CD8-positive, alpha-beta memory T cell (primary cell): Measurements from ENCODE around the gene PTPN7. TPM values are rescaled to one million over a fixed set of nuclear protein-coding genes. Genes with fewer than 3 reads are reported as not detected.

Source experiments
- CTCF ChIA-PET: fragments of 350-600 bp; sonication (Branson Sonifier 250); formaldehyde crosslinking; loops from one replicate; lab custom pipeline; 2021; ENCODE audit warnings: antibody characterized with exemption; lab: Charles Lee
- POLR2A ChIA-PET: fragments of 350-600 bp; sonication (Branson Sonifier 250); formaldehyde crosslinking; loops from one replicate; lab custom pipeline; 2021; ENCODE audit warnings: antibody characterized with exemption; lab: Charles Lee
- DNase-seq, 5 donors: peaks; one replicate each; pipeline versions ENCODE4 v3.0.0 to v3.0.0-alpha.2; 2020 to 2022; ENCODE audit warnings: mixed read lengths in 1 of 5
- H3K27ac ChIP-seq: one replicate; pipeline ENCODE4 v1.7.0; 2013; ENCODE audit warnings: low read depth, mild to moderate bottlenecking, low read length, moderate library complexity
- H3K27me3 ChIP-seq: 2 replicates; pipeline ENCODE4 v1.7.0; 2013; ENCODE audit warnings: low read length, mild to moderate bottlenecking; ENCODE audit not compliant: insufficient read depth, poor library complexity, severe bottlenecking
- H3K36me3 ChIP-seq: 2 replicates; pipeline ENCODE4 v1.7.0; 2013; ENCODE audit warnings: mild to moderate bottlenecking, low read length, moderate library complexity; ENCODE audit not compliant: insufficient read depth
- H3K4me1 ChIP-seq: 2 replicates; pipeline ENCODE4 v1.7.0; 2013; ENCODE audit warnings: mild to moderate bottlenecking, low read length, moderate library complexity; ENCODE audit not compliant: insufficient read depth
- H3K4me3 ChIP-seq: 2 replicates; pipeline ENCODE4 v1.7.0; 2013; ENCODE audit warnings: mild to moderate bottlenecking, low read length
- H3K9me3 ChIP-seq: 2 replicates; pipeline ENCODE4 v1.7.0; 2013; ENCODE audit warnings: mild to moderate bottlenecking, low read length
- H3K27ac Mint-ChIP-seq, 8 donors: one replicate each; pipeline ENCODE4 v1.8.0; 2020 to 2021; ENCODE audit warnings: mixed read lengths in 8 of 8, mild to moderate bottlenecking in 6 of 8, inconsistent platforms in 3 of 8, moderate library complexity in 3 of 8
- H3K27me3 Mint-ChIP-seq, 2 donors: one replicate each; pipeline ENCODE4 v1.8.0; 2020 to 2021; ENCODE audit warnings: mixed read lengths in 2 of 2, mild to moderate bottlenecking in 1 of 2, moderate library complexity in 1 of 2
- H3K36me3 Mint-ChIP-seq, 3 donors: one replicate each; pipeline ENCODE4 v1.8.0; 2020 to 2021; ENCODE audit warnings: mixed read lengths in 3 of 3, inconsistent platforms in 1 of 3, mild to moderate bottlenecking in 1 of 3
- H3K4me1 Mint-ChIP-seq, 3 donors: one replicate each; pipeline ENCODE4 v1.8.0; 2020 to 2021; ENCODE audit warnings: mixed read lengths in 3 of 3, inconsistent platforms in 1 of 3, mild to moderate bottlenecking in 1 of 3
- H3K4me3 Mint-ChIP-seq, 7 donors: one replicate each; pipeline ENCODE4 v1.8.0; 2020 to 2021; ENCODE audit warnings: mixed read lengths in 7 of 7, mild to moderate bottlenecking in 6 of 7, moderate library complexity in 4 of 7, inconsistent platforms in 2 of 7
- H3K9me3 Mint-ChIP-seq, 5 donors: one replicate each; pipeline ENCODE4 v1.8.0; 2020 to 2022; ENCODE audit warnings: mixed read lengths in 5 of 5, mild to moderate bottlenecking in 3 of 5, moderate library complexity in 2 of 5, inconsistent platforms in 1 of 5
- polyA plus RNA-seq: library from polyadenylated mRNA; unstranded; fragments of 300-500 nt; fragmentation: Illumina TruSeq; gene quantifications from one replicate; pipeline ENCODE4 v1.2.3, GENCODE V29; 2021
- total RNA-seq, 2 experiments: library from RNA; stranded (reverse); gene quantifications; one replicate each; pipeline ENCODE4 v1.2.3, GENCODE V29; 2021

Gene PTPN7
- total and polyA plus RNA-seq, 3 experiments from 2014 or later, result 91.4 to 449 (median 446) TPM

DNA sequence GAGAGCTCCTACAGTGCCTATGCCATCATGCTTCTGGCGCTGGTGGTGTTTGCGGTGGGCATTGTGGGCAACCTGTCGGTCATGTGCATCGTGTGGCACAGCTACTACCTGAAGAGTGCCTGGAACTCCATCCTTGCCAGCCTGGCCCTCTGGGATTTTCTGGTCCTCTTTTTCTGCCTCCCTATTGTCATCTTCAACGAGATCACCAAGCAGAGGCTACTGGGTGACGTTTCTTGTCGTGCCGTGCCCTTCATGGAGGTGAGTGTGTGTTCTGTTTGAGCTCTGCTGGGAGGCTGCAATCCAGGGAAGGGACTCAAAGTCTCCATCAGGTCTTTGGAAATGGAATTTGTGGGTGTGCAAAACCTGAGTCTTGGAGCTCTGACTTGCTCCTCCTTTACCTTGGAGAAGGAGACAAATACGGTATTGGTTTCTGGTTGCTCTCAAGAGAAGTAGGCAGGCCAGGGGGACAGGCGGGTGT lies 37.0 kb downstream of the PTPN7 start:
- Mint-ChIP-seq H3K4me3 (no peak overlapping the region), H3K27ac (no peak overlapping the region), H3K9me3 (no peaks in the 10 kb centered on the region), H3K4me1 (no peaks in the 10 kb centered on the region), H3K27me3 (peaks cover 15 to 28% of the 10 kb centered on the region in 2 donors), H3K36me3 (no peaks in the 10 kb centered on the region)
- CTCF ChIA-PET, result no interaction called here
- Histone ChIP-seq H3K27me3 (no peaks in the 10 kb centered on the region), H3K36me3 (no peaks in the 10 kb centered on the region), H3K27ac (no peak overlapping the region), H3K9me3 (no peaks in the 10 kb centered on the region), H3K4me1 (no peaks in the 10 kb centered on the region), H3K4me3 (no peak overlapping the region)
- DNase-seq, result no peak
- POLR2A ChIA-PET, result no interaction called here

DNA sequence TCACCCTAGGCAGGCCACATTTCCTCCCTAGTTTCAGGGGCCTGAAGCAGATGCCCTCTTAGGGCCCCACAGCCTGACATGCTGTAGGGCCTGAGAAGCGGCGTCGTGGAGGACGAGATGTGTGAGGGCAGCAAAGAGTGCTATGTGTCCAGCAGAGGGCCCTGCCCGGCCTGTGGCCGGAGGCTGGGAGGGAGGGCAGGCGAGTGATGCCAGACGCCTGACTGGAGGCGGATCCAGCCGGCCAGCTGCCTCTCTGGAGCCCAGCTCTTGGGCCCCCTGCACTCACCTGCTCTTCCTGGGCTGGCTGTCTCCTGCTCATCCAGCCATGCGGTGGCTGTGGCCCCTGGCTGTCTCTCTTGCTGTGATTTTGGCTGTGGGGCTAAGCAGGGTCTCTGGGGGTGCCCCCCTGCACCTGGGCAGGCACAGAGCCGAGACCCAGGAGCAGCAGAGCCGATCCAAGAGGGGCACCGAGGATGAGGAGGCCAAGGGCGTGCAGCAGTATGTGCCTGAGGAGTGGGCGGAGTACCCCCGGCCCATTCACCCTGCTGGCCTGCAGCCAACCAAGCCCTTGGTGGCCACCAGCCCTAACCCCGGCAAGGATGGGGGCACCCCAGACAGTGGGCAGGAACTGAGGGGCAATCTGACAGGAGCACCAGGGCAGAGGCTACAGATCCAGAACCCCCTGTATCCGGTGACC lies 37.6 kb downstream of the PTPN7 start, which contains the start of gene GPR37L1:
Gene GPR37L1 (plus strand): TSS at position 279 of the 697 bp plus-strand sequence. CDS start 47 bp downstream, at position 326.
- H3K27ac ChIP-seq, result no peak within 1 kb of the TSS
- no peaks in the 10 kb centered on the region for H3K27me3 ChIP-seq
- no peaks in the 10 kb centered on the region for H3K9me3 Mint-ChIP-seq
- no peak for DNase-seq
- ChIA-PET POLR2A (no interaction called here), CTCF (no interaction called here)
- no peaks in the 10 kb centered on the region for H3K4me1 ChIP-seq
- H3K4me3 Mint-ChIP-seq, result no peak within 1 kb of the TSS
- H3K9me3 ChIP-seq, result no peaks in the 10 kb centered on the region
- H3K36me3 Mint-ChIP-seq, result no peaks in the 10 kb centered on the region
- H3K36me3 ChIP-seq, result no peaks in the 10 kb centered on the region
- H3K27me3 Mint-ChIP-seq, result peaks cover 15 to 28% of the 10 kb centered on the region in 2 donors
- H3K4me1 Mint-ChIP-seq, result no peaks in the 10 kb centered on the region
- no peak within 1 kb of the TSS for H3K27ac Mint-ChIP-seq
- H3K4me3 ChIP-seq, result no peak within 1 kb of the TSS

DNA sequence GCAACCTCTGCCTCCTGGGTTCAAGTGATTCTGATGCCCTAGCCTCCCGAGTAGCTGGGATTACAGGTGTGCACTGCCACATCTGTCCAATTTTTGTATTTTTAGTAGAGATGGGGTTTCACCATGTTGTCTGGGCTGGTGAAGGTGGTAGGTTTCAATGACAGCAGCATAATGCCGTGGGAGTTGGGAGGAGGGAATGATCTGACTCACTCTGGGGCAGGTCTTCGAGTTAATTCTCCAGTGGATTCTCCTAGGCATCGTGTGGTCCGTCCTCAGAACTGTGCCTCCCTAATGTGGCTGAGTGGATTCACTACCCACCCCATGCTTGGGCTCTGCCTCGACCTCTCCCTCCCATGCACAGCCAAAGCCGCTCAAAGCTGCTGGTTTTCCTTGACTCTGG lies 39.4 kb downstream of the PTPN7 start:
- H3K4me1 ChIP-seq, result no peaks in the 10 kb centered on the region
- peaks cover 10 to 19% of the 10 kb centered on the region in 2 donors for H3K27me3 Mint-ChIP-seq
- H3K27me3 ChIP-seq, result no peaks in the 10 kb centered on the region
- no peak overlapping the region for H3K4me3 Mint-ChIP-seq
- H3K36me3 ChIP-seq, result no peaks in the 10 kb centered on the region
- no peak overlapping the region for H3K4me3 ChIP-seq
- H3K27ac Mint-ChIP-seq, result no peak overlapping the region
- H3K9me3 Mint-ChIP-seq, result no peaks in the 10 kb centered on the region
- H3K4me1 Mint-ChIP-seq, result no peaks in the 10 kb centered on the region
- no peaks in the 10 kb centered on the region for H3K36me3 Mint-ChIP-seq
- DNase-seq, result no peak
- ChIA-PET POLR2A (no interaction called here), CTCF (no interaction called here)
- no peaks in the 10 kb centered on the region for H3K9me3 ChIP-seq
- H3K27ac ChIP-seq, result no peak overlapping the region

DNA sequence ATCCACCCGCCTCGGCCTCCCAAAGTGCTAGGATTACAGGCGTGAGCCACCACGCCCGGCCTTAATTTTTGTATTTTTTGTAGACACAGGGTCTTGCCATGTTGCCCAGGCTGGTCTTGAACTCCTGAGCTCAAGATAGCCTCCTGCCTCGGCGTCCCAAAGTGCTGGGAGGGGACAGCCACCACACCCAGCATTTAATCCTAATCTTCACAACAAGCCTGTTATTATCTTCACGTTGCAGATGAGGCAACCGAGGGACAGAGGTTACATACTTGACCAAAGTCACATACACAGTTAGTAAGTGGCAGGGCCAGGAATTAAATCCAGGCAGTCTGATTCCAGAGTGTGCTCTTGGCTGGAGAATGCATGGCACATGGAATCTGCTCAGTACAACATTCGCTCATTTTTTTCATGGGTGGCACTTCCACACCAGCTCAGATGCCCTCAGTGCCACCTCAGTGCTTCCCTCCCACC lies 42.5 kb downstream of the PTPN7 start:
- no peak overlapping the region for H3K27ac Mint-ChIP-seq
- H3K27me3 Mint-ChIP-seq, result peaks cover 1 to 9% of the 10 kb centered on the region in 2 donors
- Histone ChIP-seq H3K9me3 (no peaks in the 10 kb centered on the region), H3K27me3 (no peaks in the 10 kb centered on the region), H3K36me3 (no peaks in the 10 kb centered on the region), H3K4me1 (no peaks in the 10 kb centered on the region), H3K4me3 (no peak overlapping the region), H3K27ac (peak overlapping the region; percentile 62)
- ChIA-PET POLR2A (no interaction called here), CTCF (no interaction called here)
- DNase-seq, result no peak
- H3K36me3 Mint-ChIP-seq, result no peaks in the 10 kb centered on the region
- no peak overlapping the region for H3K4me3 Mint-ChIP-seq
- H3K9me3 Mint-ChIP-seq, result no peaks in the 10 kb centered on the region
- peaks cover 0 to 8% (median 0%) of the 10 kb centered on the region in 3 donors for H3K4me1 Mint-ChIP-seq

DNA sequence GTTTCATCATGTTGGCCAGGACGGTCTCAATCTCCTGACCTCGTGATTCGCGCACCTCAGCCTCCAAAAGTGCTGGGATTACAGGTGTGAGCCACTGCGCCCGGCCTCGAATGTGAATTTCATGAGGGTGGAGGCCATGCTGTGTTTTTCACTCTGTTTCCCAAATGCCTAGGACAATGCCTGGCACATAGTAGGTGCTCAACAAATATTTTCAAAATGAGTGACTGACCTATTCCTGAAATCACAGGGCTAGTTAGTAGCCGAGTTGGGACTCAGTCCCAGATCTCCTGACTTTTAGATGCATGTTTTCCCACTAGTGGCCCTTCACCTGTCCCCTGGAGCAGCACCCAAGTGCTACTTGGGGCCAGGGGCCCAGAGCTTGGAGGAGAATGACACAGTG lies 44.1 kb downstream of the PTPN7 start:
- POLR2A ChIA-PET, result no interaction called here
- DNase-seq, result no peak
- H3K36me3 Mint-ChIP-seq, result no peaks in the 10 kb centered on the region
- H3K36me3 ChIP-seq, result no peaks in the 10 kb centered on the region
- no peak overlapping the region for H3K4me3 Mint-ChIP-seq
- no peak overlapping the region for H3K27ac ChIP-seq
- H3K27me3 Mint-ChIP-seq, result peaks cover 1 to 2% of the 10 kb centered on the region in 2 donors
- no peaks in the 10 kb centered on the region for H3K9me3 Mint-ChIP-seq
- H3K4me1 ChIP-seq, result no peaks in the 10 kb centered on the region
- no peaks in the 10 kb centered on the region for H3K27me3 ChIP-seq
- H3K27ac Mint-ChIP-seq, result no peak overlapping the region
- peaks cover 0 to 8% (median 0%) of the 10 kb centered on the region in 3 donors for H3K4me1 Mint-ChIP-seq
- no peaks in the 10 kb centered on the region for H3K9me3 ChIP-seq
- CTCF ChIA-PET, result no interaction called here
- no peak overlapping the region for H3K4me3 ChIP-seq

DNA sequence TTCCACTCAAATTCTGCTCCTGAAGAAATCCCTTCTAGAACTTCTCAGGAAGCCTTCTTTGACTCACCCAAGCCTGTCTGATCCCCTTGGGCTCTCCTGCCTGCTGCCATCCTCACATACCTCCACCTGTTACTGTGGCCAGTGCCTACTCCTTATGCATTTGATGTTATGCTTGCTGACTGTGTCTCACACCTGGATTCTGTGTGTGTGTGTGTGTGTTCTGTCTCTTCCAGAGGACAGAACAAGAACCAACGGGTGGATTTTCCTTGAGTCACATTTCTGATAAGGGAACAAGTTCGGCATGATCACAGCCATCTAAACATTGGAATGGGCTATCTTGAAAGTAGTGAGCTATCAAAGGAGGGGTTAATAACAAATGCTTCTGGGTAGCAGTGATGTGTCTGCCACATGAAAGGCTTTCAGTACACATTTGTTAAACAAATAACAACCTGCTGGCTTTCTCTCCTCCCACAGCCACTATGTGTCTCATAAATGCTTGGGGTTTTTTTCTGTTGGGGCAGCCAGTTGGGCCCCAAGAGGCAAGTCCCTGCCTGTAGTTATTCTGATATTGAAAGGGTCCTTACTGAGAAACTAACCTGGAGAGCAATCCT lies 46.6 kb downstream of the PTPN7 start:
- Mint-ChIP-seq H3K27me3 (peaks cover 0 to 3% of the 10 kb centered on the region in 2 donors), H3K9me3 (no peaks in the 10 kb centered on the region), H3K36me3 (no peaks in the 10 kb centered on the region), H3K4me3 (no peak overlapping the region), H3K27ac (peak overlapping the region in 1 of 8 donors; percentile 55), H3K4me1 (peaks cover 0 to 8% (median 0%) of the 10 kb centered on the region in 3 donors)
- Histone ChIP-seq H3K27ac (no peak overlapping the region), H3K9me3 (no peaks in the 10 kb centered on the region), H3K4me3 (no peak overlapping the region), H3K36me3 (no peaks in the 10 kb centered on the region), H3K4me1 (no peaks in the 10 kb centered on the region), H3K27me3 (no peaks in the 10 kb centered on the region)
- CTCF ChIA-PET, result interaction anchor here (0.6 kb wide), 1 partner anchor 1519 kb away, joined by 3 read pairs; no protein-coding TSS in a partner anchor
- DNase-seq, result no peak
- POLR2A ChIA-PET, result no interaction called here

DNA sequence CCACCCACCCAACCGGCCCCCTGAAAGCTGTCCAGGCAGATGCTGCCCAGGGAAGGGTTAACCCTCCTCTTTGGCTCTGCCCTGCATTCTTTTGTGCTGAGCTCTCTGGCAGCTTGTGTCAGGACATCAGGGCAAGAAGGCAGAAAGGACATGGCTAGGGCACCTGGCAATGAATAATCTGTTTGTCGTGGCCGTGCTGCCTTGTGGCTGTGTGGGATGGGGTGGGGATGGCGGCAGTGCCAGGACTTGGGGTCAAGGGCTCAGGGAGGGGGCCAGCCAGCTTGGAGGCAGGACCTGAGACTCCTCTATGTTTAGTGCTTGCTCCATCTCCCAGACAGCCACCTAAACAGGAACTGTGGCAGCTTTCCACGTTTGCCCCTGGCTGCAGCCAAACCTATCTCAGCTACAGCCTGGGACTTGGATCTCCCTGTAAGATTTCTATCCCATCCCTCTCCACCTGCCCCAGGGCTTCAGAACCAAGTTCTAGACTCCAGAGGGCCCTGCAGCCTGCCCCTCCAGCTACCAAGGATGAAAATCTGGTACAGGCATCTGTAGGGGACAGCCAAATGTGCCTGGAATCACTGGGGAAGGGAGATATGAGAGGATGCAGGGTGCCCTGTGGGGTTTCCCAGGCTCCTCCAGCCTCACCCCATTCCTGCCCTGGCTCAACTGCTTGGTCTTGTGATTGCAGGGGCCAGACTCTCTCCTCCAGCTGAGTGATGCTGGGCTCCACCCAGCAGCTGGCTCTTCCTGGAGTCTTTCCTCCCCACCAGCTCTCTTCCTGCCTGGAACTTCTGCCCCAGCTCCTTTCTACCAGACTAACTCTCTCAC lies 47.3 kb downstream of the PTPN7 start:
- H3K9me3 ChIP-seq, result no peaks in the 10 kb centered on the region
- ChIA-PET POLR2A (no interaction called here), CTCF (interaction anchor here (0.6 kb wide), 1 partner anchor 1519 kb away, joined by 3 read pairs; no protein-coding TSS in a partner anchor)
- H3K27ac ChIP-seq, result no peak overlapping the region
- no peaks in the 10 kb centered on the region for H3K4me1 ChIP-seq
- Mint-ChIP-seq H3K27ac (no peak overlapping the region), H3K27me3 (peaks cover 0 to 3% of the 10 kb centered on the region in 2 donors), H3K4me3 (no peak overlapping the region), H3K36me3 (no peaks in the 10 kb centered on the region), H3K9me3 (no peaks in the 10 kb centered on the region), H3K4me1 (peaks cover 0 to 8% (median 0%) of the 10 kb centered on the region in 3 donors)
- no peaks in the 10 kb centered on the region for H3K27me3 ChIP-seq
- no peak for DNase-seq
- H3K36me3 ChIP-seq, result no peaks in the 10 kb centered on the region
- no peak overlapping the region for H3K4me3 ChIP-seq
